ENCODE results near the gene PSAPL1.

- TF ChIP-seq CTCF (IDR thresholded peaks at IDR 0.05), result no peak
- TF ChIP-seq POLR2A (IDR thresholded peaks at IDR 0.05), result no peak
These were observed 7.4 kb downstream of the PSAPL1 start for GRCh38 chr4:7427361-7427760.
